Measurements from ENCODE around the gene SYPL2. TPM values are rescaled to one million over a fixed set of nuclear protein-coding genes. Genes with fewer than 3 reads are reported as not detected.

Gene SYPL2
- total and polyA plus RNA-seq, 8 donors: 0.45 to 1.0 (median 0.58) TPM; not detected in 3

- no peak overlapping the region for H3K27ac ChIP-seq
- peaks cover 0 to 7% (median 0%) of the 10 kb centered on the region in 3 donors for H3K27me3 ChIP-seq
- no peak for TF ChIP-seq POLR2A (IDR thresholded peaks at IDR 0.05)
- TF ChIP-seq CTCF (IDR thresholded peaks at IDR 0.05): no peak
- TF ChIP-seq POLR2AphosphoS5 (IDR thresholded peaks at IDR 0.05): no peak
- no peak for TF ChIP-seq EP300 (IDR thresholded peaks at IDR 0.05)
- H3K4me1 ChIP-seq: no peaks in the 10 kb centered on the region
- WGBS, 5 donors: 44 to 84% (median 50%) methylated on average over 5 of the region's 5 CpGs
- H3K4me3 ChIP-seq: no peak overlapping the region
- DNase-seq: peak in 1 of 2 donors; percentile 54
- intact Hi-C loops (cut with DNase I; ENCODE audit: low total_unique reads): no loop called here
- no peaks in the 10 kb centered on the region for H3K36me3 ChIP-seq
- H3K9me3 ChIP-seq: no peaks in the 10 kb centered on the region
These were observed 50.5 kb downstream of the SYPL2 start for GRCh38 chr1:109516872-109517271.

- 81 to 89% (median 85%) methylated on average over 5 of the region's 5 CpGs for WGBS, 5 donors
- intact Hi-C loops (cut with DNase I; ENCODE audit: low total_unique reads): no loop called here
- H3K9me3 ChIP-seq: no peaks in the 10 kb centered on the region
- TF ChIP-seq POLR2A (IDR thresholded peaks at IDR 0.05): no peak
- no peak for TF ChIP-seq POLR2AphosphoS5 (IDR thresholded peaks at IDR 0.05)
- no peak for TF ChIP-seq CTCF (IDR thresholded peaks at IDR 0.05)
- no peak for TF ChIP-seq EP300 (IDR thresholded peaks at IDR 0.05)
- no peaks in the 10 kb centered on the region for H3K36me3 ChIP-seq
- H3K4me1 ChIP-seq: no peaks in the 10 kb centered on the region
- H3K4me3 ChIP-seq: no peak overlapping the region
- H3K27me3 ChIP-seq: peaks cover 0 to 7% (median 0%) of the 10 kb centered on the region in 3 donors
- H3K27ac ChIP-seq: no peak overlapping the region
- no peak for DNase-seq
These were observed 51.0 kb downstream of the SYPL2 start for GRCh38 chr1:109517337-109517736.

GRCh38 chr1:109521002-109521951 is 54.9 kb downstream of the SYPL2 start:
- Histone ChIP-seq H3K27me3 (peaks cover 0 to 7% (median 0%) of the 10 kb centered on the region in 3 donors), H3K4me1 (no peaks in the 10 kb centered on the region), H3K36me3 (no peaks in the 10 kb centered on the region), H3K4me3 (no peak overlapping the region), H3K9me3 (no peaks in the 10 kb centered on the region), H3K27ac (no peak overlapping the region)
- 48 to 61% (median 53%) methylated on average over 14 of the region's 14 CpGs for WGBS, 5 donors
- peak in 1 of 2 donors; percentile 44 for DNase-seq
- intact Hi-C loops (cut with DNase I; ENCODE audit: low total_unique reads): no loop called here
- TF ChIP-seq CTCF (IDR thresholded peaks at IDR 0.05) (no peak), POLR2A (IDR thresholded peaks at IDR 0.05) (no peak), EP300 (IDR thresholded peaks at IDR 0.05) (no peak), POLR2AphosphoS5 (IDR thresholded peaks at IDR 0.05) (no peak)

GRCh38 chr1:109522026-109522425 is 55.7 kb downstream of the SYPL2 start:
- TF ChIP-seq POLR2A (IDR thresholded peaks at IDR 0.05): no peak
- TF ChIP-seq POLR2AphosphoS5 (IDR thresholded peaks at IDR 0.05): no peak
- no peak for TF ChIP-seq CTCF (IDR thresholded peaks at IDR 0.05)
- TF ChIP-seq EP300 (IDR thresholded peaks at IDR 0.05): no peak
- Histone ChIP-seq H3K9me3 (no peaks in the 10 kb centered on the region), H3K27ac (no peak overlapping the region), H3K4me3 (no peak overlapping the region), H3K27me3 (peaks cover 0 to 7% (median 0%) of the 10 kb centered on the region in 3 donors), H3K4me1 (no peaks in the 10 kb centered on the region), H3K36me3 (no peaks in the 10 kb centered on the region)
- WGBS, 5 donors: 82 to 90% (median 86%) methylated on average over 7 of the region's 7 CpGs
- DNase-seq: no peak
- intact Hi-C loops (cut with DNase I; ENCODE audit: low total_unique reads): no loop called here

Measured in stomach (tissue), 9 donors.